Heart left ventricle (tissue), 13 donors: ENCODE measurements around the gene CACNA1F.

ENCODE experiments used
- CTCF ChIP-seq, 12 donors: fragments of 200-600 bp; sonication (generic) in 4 of 12; IDR thresholded peaks; one replicate each; pipeline versions ENCODE4 v1.5.0 to v1.8.0; 2018 to 2022; ENCODE audit warnings: antibody characterized with exemption in 12 of 12, mild to moderate bottlenecking in 5 of 12
- POLR2A ChIP-seq, 2 donors: fragments of 450-650 bp; IDR thresholded peaks; one replicate each; pipeline ENCODE4 v1.6.1; 2017; ENCODE audit warnings: antibody characterized with exemption in 2 of 2, mild to moderate bottlenecking in 2 of 2, moderate library complexity in 2 of 2
- donor health status: ischemic (EF 13 %, LVEDD 7.1; RV severe dilation, severe dysfunction).
- donor health status: DM: no; HTN: yes; CAD: no.
- donor health status: DM: no; HTN: no; CAD: no.
- donor health status: ischemic (EF 25% LVEDD 6.9; RV normal size, moderate dysfunction).
- donor health status: ischemic (EF 25% LVEDD 5.7; RV mildly dilated, moderate dysfunction).
- donor health status: ischemic (EF 35%, LVEDD 5.7; RV mildly dilated, moderate dysfunction).
- donor health status: nonischemic (EF 11% LVEDD 7.7; RV severe dilation, severe dysfunction).
- donor health status: DM: yes; HTN: yes; CAD: no.
- donor health status: PGD.
- donor health status: ischemic (EF 29% LVEDD 5.4; RV normal size, mild dysfunction).
- donor health status: nonischemic (EF 23%, LVEDD 6.1; RV moderate dilation, normal function).

GRCh38 chrX:49186125-49187027 lies 46.8 kb downstream of the CACNA1F start, which contains the start of gene PRICKLE3:
- TF ChIP-seq CTCF (IDR thresholded peaks at IDR 0.05) = peak in 11 of 12 donors; percentile 11 to 59 (median 40)
- peak in 1 of 2 donors; percentile 68 for TF ChIP-seq POLR2A (IDR thresholded peaks at IDR 0.05)
